HG03457 (cell line): ENCODE data around the gene TBX18.

Experiments
- ATAC-seq: cut with Tn5 transposase; IDR thresholded peaks from one replicate; pipeline ENCODE4 v1.9.1; 2021; ENCODE audit warnings: moderate number of reproducible peaks; ENCODE audit not compliant: unreplicated experiment

The TBX18 gene

GRCh38 chr6:84675651-84676050 lies 88.7 kb downstream of the TBX18 start:
- no peak for ATAC-seq

- no peak for ATAC-seq
Measured at GRCh38 chr6:84674395-84674794, 90.0 kb downstream of the TBX18 start.

GRCh38 chr6:84671183-84671582 lies 93.2 kb downstream of the TBX18 start:
- ATAC-seq: no peak

- ATAC-seq: no peak
Measured at GRCh38 chr6:84669945-84670344, 94.5 kb downstream of the TBX18 start.

GRCh38 chr6:84667252-84668213 lies 96.9 kb downstream of the TBX18 start:
- ATAC-seq: no peak

- no peak for ATAC-seq
Measured at GRCh38 chr6:84665401-84665800, 99.0 kb downstream of the TBX18 start.

GRCh38 chr6:84663866-84664265 lies 100.5 kb downstream of the TBX18 start:
- ATAC-seq: no peak

GRCh38 chr6:84657486-84657885 lies 106.9 kb downstream of the TBX18 start:
- ATAC-seq: no peak

- ATAC-seq: no peak
Measured at GRCh38 chr6:84657025-84657424, 107.4 kb downstream of the TBX18 start.

GRCh38 chr6:84653027-84653551 lies 111.3 kb downstream of the TBX18 start:
- ATAC-seq: no peak

GRCh38 chr6:84652356-84653026 lies 111.9 kb downstream of the TBX18 start:
- ATAC-seq: no peak

GRCh38 chr6:84651583-84651982 lies 112.8 kb downstream of the TBX18 start:
- no peak for ATAC-seq

- ATAC-seq: no peak
Measured at GRCh38 chr6:84648444-84648843, 116.0 kb downstream of the TBX18 start.

- no peak for ATAC-seq
Measured at GRCh38 chr6:84645563-84646266, 118.7 kb downstream of the TBX18 start.

GRCh38 chr6:84645000-84645399 lies 119.4 kb downstream of the TBX18 start:
- no peak for ATAC-seq

- ATAC-seq: no peak
Measured at GRCh38 chr6:84643778-84644177, 120.6 kb downstream of the TBX18 start.

- no peak for ATAC-seq
Measured at GRCh38 chr6:84641076-84641475, 123.3 kb downstream of the TBX18 start.

- ATAC-seq: no peak
Measured at GRCh38 chr6:84639396-84639795, 125.0 kb downstream of the TBX18 start.

GRCh38 chr6:84638286-84638685 lies 126.1 kb downstream of the TBX18 start:
- no peak for ATAC-seq
